B cell (primary cell): ENCODE measurements around the gene PPTC7.
"Not testable (repeated sequence)": the region's sequence is repeated elsewhere in the genome, so short reads cannot be mapped to it uniquely, and the experiment has no call there.

Experiments
- EZH2 ChIP-seq: IDR thresholded peaks from 2 replicates; pipeline ENCODE4 v1.6.1; 2012; ENCODE audit warnings: borderline replicate concordance, low read depth, mild to moderate bottlenecking, moderate library complexity, low read length; ENCODE audit not compliant: insufficient read depth, poor library complexity, severe bottlenecking
- TF ChIP-seq, protein P1 (sequence below): fragments of 200-600 bp; IDR thresholded peaks from one replicate; pipeline ENCODE4 v1.8.0; 2022; ENCODE audit warnings: antibody characterized with exemption, mild to moderate bottlenecking

DNA sequence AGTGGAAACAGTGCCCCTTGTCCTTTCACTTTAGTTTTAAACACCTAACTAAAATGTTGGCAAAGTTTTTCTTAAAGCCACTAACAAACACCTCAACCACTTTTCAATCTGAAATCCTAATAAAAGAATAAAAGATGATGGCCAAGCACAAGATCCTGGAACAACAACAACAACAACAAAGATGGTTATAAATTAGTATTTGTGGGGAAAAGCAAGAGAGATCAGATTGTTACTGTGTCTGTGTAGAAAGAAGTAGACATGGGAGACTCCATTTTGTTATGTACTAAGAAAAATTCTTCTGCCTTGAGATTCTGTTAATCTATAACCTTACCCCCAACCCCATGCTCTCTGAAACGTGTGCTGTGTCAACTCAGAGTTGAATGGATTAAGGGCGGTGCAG is 13.3 kb downstream of the PPTC7 start:
- not testable (repeated sequence) for TF ChIP-seq EZH2
- TF ChIP-seq, protein P1, sequence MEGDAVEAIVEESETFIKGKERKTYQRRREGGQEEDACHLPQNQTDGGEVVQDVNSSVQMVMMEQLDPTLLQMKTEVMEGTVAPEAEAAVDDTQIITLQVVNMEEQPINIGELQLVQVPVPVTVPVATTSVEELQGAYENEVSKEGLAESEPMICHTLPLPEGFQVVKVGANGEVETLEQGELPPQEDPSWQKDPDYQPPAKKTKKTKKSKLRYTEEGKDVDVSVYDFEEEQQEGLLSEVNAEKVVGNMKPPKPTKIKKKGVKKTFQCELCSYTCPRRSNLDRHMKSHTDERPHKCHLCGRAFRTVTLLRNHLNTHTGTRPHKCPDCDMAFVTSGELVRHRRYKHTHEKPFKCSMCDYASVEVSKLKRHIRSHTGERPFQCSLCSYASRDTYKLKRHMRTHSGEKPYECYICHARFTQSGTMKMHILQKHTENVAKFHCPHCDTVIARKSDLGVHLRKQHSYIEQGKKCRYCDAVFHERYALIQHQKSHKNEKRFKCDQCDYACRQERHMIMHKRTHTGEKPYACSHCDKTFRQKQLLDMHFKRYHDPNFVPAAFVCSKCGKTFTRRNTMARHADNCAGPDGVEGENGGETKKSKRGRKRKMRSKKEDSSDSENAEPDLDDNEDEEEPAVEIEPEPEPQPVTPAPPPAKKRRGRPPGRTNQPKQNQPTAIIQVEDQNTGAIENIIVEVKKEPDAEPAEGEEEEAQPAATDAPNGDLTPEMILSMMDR = not testable (repeated sequence)
